ENCODE data around the gene FAM3C.

FAM3C gene

DNA sequence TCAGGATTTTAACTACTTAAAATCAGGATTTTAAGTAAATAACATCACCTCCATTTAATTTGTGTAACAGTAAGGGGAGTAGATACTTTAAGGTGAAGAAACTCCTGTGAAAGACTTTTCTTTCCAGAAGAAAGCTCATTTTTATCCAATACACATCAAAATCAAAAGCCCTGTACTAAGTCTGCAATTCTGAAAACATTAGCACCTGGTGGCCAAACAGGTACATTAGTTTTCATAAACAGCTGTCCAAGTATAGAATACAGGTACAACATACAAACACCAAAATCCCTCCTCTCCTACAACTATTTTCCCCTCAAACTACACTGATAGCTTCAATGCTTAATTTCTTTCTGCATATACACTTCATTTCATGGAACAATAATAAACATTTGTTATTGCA is 22.9 kb downstream of the FAM3C start:
- no peak for DNase-seq

DNA sequence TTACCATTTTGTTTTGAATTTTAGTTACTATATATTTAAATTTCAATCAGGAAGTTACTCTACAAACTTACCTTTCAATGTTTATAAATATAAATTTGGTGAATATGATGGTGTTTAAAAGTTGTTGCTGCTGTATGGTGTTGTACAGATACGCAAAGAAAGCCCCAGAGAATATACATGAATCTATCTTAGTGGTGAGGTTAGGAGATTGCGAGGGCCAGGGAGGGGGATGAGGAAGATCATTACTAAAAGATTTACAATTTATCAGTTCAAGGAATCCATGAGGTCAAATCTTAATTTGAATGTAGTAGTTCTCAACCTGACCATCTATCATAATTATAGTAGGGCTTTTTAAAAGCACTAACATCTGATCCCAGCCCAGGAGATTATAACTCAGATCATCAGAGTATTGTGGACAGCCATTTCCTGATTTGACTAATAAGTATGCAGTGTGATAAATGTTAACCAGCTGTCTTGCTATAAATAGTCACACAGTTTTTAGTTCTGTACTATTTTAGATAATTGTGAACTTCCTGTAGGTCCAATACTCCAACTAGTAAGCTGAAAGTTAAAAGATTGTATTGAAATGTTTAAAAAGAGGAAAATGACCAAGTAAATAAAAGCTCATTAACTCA is 23.6 kb downstream of the FAM3C start:
- no peak for DNase-seq

DNA sequence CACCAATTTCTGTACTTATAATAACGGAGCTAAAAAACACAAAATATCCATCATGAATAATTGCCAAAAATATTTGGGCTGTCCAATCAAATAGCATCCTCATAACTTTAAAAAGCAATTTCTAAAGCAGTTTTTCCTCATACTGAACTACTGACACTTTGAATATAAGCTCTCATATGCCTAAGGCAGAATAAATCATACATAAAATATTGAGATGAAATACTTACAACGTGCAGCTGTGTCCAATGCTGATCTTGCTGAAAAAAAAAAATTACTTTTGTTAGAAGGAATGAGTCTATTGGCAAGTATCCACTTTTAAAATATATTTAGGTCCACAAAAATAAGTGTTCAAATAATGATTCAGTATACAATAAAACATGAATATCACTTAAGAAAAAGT is 24.2 kb downstream of the FAM3C start:
- DNase-seq: no peak

DNA sequence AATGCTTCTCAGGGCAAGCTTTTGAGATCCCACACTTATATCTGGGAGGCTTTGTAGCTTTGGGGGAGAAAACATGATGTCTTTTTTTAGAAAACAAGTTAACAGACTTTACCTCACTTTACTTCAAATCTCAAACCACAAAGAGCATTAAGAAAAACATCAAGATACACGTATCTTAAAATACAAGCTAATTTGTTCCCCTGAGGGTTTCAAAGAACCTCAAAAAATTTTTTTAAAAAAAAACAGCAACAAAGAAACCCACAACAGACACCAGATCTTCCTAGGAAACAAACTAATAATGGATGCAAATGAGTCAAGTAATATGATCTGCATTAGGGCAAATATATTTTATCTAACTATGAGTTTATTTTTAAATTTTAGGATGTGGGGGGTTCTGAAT is 24.7 kb downstream of the FAM3C start:
- no peak for DNase-seq

DNA sequence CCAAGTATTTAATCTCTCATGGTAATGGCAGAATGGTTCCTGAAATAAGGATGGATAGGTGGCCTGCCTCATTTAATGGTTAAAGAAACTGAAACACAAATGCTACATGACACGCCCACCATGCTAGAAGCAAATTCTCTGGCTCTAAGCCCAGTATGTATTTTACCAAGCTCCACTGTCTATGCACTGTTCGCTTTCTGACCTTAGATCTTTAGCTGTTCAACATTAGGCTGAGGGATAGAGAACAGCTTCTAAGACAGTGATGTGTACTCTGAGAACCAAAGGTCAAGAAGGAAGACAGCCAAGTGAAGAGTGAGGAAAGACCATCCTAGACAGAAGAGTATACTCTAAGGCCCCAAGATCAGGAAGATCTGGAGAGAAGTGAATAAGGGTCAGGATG is 26.6 kb downstream of the FAM3C start:
- DNase-seq: no peak

DNA sequence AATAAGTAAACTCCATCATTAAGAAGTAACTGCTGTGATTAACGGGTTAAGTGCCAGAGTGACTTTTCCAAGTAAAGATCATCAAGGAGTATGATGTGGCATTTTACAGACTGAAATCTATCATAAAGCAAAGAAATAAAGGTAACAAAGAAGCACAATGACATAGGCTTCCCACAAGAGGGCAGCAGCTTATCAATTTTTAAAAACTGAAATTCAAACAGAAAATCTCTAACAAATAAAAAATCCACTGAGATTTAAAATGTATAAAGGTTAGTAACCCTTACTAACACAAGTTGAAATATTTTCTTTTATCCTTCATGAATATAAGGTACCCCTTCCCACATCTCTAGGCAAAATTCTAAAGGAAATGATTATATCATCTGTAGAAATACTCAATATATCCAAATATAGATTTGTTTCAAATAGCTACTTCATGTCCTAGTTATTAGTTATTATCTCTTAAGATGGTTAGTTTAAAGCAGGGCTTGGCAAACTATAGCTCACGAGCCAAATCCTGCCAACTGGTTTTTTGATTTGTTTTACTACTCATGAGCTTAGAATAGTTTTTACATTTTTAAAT is 29.2 kb downstream of the FAM3C start:
- no peak for DNase-seq

DNA sequence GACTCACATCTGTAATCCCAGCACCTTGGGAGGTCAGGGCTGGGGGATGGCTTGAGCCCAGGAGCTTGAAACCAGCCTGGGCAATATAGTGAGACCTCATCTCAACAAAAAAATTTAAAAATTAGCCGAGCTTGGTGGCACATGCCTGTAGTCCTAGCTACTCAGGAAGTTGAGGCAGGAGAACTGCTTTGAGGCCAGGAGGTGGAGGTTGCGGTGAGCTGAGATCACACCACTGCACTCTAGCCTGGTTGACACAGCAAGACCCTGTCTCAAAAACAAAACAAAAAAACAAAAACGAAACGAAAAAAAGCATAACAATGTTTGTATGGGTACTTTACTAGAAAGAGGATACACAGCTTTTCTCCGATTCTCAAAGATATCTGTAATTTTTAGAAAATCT is 35.5 kb downstream of the FAM3C start:
- no peak for DNase-seq

DNA sequence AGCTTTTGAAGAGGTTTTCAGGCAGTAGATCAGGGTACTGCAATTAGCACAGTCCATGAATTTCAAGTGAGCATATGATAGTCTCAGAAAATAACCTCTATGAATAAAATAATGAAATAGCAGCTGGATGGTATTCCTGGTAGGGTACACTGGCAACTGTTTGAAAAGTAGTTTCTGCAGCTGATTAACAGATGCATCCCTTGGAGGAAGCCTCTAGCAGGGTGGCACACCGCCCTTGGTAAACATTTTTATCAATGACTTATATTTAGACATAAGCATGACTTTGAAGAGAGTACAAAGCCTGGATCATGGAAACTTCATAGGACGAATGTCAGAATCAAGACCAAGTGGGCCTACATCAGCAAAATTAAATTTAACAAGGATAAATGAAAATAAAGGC is 40.5 kb downstream of the FAM3C start:
- DNase-seq: no peak

DNA sequence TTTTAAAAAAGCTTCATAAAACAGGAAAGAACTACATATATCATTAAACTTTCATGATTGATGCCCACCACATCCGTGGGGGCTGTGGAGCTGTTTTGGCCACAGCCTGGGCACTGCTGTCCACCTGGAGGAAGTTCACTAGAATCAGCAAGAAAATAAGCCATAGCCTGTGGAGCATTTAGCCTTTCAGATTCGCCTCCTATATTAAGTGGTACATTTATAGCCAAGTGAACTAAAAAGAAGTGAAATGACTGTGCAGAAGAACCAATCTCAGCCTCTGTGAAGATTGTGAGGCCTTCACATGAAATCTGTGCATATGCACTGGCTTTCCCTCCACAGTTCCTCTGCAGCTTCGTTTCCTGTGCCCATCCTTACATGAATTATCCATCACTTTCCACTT is 43.8 kb downstream of the FAM3C start:
- no peak for DNase-seq

DNA sequence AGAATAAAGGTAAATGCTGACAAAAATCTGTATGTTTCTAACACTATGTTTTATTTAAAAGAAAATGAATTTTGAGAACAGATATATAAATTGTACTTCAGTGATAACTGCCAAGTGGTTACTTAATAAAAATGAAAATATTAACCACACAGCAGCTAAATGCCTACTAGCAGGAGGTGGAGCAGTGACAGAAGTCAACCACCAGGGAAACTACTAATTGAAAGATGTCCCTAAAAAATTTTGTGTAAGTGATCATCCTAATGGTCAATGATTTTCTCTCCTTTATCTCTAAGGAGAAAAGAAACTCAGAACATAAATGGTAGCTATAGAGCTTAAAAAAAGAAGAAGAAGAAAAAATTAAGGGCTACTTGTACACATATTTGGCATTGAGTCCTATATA is 44.4 kb downstream of the FAM3C start:
- DNase-seq: no peak

DNA sequence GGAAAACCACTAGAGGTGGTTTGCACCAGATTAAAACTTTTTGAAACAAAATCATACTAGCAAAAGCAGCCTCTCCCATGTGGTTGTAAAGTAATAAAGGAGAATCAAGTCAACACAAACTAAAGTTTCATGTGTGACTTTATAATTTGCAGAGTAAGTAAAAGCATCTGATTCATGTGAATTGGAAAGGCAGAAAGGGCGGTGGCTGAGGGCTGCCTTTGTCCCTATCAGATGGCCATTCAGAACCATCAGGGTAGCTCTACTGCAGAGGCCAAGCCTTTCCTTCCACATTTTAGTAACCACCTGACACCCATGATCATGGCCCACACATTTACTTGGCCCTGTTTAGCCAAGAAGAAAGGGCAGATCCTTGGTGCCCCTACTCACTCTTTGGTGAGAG is 51.6 kb downstream of the FAM3C start:
- no peak for DNase-seq

DNA sequence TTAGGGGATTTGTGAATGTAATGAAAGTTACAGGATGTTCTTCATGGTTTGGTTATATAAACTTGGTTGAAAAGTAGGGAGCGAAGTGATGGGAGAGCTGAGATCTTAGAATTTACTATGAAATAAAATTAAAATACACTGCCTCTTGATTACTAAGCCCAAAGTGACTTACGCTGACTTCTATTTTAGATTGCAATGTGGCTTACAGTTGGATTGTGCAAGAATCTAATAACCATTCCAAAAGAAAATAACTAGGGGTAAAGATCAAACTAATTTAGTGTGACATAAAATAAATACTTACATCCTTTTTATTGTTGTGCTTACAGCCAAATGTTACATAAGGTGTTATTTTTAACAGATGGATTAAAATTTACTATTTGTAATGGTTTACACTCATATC is 52.0 kb downstream of the FAM3C start:
- no peak for DNase-seq

DNA sequence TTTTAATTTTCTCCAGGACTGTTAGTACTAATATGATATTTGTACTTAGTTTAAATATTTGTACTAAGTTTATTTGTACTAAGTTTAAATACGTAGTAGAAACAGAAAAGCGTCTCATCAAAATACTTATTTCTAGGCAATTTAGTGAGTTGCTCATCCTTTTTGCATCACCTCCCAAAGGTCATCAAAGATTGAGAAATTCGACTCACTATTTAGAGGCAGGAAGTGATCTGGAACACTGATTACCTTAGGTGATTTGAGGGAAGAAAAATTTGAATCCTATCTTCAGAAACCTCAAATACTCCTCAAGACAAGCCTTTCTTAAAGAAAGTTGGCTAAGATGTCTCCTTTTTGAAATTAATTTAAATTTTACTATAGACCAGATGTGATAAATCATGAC is 52.8 kb downstream of the FAM3C start:
- no peak for DNase-seq

DNA sequence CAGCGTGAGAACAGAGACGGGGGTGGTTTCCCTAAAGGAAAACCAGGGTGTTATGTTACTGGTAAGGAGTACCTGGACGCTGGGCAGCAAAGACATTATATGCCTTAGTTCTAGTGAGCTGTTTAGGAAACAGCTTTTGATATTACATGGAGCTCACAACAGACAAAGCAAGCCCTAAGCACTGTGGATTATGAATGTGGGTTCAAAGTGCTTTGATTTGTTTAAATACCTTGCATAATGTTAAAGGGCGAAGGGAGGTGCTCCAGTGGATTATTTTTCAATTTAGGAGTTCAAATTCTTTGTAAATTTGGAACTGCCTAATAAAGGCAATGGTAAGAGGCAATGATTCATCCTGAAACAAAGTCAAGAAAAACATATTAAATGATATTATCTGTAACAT is 53.5 kb downstream of the FAM3C start:
- no peak for DNase-seq

DNA sequence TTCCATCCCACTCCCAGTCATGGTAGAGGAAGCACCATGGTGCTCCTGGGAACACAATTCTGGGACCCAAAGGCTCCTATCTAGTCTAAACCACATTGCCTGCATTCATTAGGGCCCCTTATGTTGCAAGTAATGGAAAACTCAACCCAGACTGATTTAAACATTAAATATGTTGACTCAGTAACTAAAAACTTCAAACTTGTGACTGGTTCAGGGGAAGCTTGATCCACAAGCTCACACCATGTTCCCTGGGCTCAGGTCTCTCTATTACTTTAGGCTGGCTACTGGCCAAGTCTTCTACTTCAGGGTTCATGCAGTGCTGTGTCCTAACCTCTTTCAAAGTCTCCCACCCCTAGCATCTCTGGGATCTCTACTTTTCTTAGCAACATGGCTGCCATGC is 54.2 kb downstream of the FAM3C start:
- DNase-seq: no peak

DNA sequence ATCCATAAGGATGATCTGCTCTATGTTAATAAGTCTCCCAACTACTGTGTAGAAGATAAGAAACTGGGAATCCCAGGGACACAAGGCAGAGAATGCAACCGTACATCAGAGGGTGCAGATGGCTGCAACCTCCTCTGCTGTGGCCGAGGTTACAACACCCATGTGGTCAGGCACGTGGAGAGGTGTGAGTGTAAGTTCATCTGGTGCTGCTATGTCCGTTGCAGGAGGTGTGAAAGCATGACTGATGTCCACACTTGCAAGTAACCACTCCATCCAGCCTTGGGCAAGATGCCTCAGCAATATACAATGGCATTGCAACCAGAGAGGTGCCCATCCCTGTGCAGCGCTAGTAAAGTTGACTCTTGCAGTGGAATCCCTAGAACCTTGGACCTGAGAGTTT is 57.0 kb downstream of the FAM3C start:
- no peak for DNase-seq

DNA sequence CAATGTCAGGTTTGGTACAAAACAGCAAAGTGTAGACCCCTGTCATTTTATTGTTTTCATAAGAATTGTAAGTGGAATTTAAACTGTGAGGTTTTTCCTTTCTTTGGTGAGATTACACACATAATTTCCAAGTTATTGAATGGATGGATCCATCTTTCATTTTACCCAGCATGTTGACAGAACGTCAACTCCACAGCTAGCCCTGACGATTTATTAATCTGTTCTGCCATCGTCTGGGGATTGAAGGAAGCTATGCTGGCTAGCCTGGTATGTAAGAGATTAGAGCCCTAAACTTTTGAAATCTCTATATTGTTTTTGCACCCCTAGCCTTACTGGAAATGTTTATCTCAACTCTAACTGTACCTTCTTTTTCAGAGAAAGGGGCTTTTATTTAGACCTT is 58.7 kb downstream of the FAM3C start:
- no peak for DNase-seq

DNA sequence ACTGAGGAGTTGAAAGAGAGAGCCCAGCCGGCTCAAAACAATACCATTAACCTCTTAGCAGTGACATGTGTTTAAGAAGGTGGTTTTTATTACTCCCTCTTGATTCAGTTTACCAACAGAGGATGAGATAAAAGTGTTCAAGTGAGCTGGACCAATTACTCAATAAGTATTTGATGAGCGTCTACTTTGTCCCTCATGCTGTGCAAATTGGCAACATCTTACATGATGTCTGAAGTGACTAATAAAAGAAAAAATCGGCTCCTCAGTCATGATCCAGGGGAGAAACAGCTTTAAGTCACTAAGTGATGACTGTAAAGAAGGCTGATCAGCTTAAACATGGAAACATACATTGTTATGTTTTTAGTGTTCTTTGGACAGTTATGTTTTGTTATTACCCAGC is 59.5 kb downstream of the FAM3C start:
- no peak for DNase-seq

DNA sequence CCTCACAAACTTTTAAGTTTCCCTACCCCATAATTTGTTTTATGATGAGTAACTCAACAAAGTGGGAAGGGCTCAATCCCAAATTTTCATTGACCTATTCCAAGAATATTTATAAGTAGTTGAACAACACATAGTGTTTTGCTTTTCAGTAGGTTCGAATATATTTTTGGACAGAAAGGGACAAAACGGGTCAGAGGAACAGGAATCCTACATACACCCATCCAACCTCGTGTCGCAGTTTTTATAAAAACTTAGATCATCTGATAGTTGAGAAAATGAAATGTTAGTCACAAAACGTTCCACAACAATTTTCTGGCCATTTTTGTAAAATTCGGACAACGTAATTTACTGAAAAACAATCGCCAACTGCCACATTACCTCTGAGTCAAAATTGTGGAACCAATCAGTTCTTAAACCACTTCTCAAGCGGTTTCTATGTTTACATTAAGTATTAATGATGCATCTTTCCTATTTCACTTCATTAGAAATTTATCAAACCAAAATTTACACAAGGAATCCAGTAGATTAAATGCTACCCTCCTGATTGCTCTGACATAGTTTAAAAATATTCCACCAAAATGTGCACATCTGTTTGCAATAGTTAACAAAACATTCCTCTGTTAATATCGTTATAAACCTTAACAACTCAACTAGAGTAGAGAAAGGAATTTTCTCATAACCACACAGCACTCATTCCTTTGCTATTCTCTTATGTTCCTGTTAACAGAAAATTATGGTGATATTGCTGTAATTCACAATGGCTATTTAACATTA is 61.0 kb downstream of the FAM3C start:
- DNase-seq: no peak

DNA sequence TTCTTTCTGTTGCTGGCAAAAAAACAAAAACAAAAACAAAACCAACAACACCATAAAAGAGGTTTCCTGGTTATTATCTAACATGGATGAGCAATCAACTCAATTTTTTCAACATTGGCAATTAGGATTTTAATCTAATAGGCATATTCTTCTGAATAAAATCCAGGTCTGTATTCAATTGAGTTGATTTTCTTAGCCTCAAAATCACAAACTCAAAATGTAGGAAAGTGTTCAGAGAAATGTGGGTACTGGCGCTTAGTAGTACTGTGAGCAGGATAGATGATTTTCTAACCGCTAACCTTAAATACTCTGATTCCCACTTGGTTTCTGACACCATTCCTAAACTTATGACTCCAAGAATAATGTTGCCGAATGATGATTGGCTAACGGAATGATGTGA is 61.7 kb downstream of the FAM3C start:
- no peak for DNase-seq

DNA sequence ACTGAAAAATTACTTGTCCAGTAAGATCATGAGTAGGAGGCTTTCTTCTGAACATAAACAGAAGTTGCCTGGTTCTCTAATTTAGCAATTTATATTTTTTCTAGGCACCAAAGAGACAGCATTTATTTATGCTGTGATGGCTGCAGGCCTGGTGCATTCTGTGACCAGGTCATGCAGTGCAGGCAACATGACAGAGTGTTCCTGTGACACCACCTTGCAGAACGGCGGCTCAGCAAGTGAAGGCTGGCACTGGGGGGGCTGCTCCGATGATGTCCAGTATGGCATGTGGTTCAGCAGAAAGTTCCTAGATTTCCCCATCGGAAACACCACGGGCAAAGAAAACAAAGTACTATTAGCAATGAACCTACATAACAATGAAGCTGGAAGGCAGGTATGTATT is 64.5 kb downstream of the FAM3C start:
- no peak for DNase-seq

DNA sequence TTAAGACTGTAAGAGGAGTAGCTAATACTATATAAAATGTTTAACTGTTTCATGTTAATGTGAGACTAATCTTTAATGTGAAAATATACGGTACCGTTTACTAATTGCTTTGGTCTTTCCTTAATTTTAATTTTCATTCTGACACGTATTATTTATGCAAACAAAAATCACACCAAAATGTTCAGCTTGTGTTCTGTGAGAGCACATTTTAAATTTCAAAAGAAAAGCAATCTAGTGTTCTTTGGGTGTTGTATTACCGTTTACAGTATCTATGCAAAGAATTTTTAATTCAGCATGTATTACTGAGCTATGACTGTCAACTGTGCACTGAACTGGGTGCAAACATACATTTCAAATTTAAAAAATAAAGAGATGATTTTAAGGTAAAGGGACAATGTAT is 65.1 kb downstream of the FAM3C start:
- no peak for DNase-seq

DNA sequence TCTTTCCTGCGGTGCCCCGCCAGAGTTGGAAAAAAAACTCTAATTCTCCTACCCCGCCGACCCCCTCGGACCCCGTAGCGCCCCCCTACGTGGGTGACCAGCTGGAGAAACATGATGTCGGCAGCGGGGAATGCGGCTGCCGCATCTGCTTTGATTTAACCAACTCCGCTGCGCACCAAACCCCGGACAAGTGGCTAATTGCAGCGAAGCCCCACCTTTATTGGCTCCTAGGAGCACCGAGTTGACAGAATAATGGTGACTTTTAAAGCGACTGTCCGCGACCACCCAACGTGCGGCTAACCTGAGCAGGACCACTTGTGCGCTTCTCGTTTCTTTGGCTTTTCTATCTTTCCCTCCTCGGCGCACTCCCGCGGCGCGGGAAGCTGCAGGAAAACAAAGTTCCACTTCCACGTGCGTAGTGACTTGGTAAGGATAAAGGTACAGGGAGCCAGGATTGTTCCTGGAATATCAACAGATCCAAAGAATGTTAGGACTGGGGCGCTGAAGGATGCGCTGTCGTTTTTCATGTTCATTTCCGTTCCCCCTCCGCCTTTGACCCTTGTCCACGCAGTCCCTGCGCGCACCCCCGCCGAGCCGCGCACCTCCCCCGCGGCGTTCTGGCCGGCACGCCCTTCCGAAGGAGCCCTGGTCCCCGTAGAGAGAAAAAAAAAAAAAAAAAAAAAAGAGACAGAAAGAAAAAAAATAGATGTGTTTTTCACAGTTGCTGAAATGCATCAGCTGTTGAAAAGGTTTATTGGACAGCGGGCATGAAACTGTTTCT is 65.9 kb downstream of the FAM3C start:
- peak; percentile 48 for DNase-seq

Measured in right hindlimb (tissue), 1 donor.